SJCRH30 (cell line): ENCODE measurements around the gene FAM168A. TPM values are rescaled to one million over a fixed set of nuclear protein-coding genes. Genes with fewer than 3 reads are reported as not detected.

ENCODE experiments used
- DNase-seq, 2 experiments: peaks; one replicate each; pipeline ENCODE4 v3.0.0-alpha.2; 2015 to 2020
- H3K27ac ChIP-seq: fragments of 250-450 bp; sonication (Bioruptor Pico); 2 replicates; pipeline ENCODE4 v1.5.1; 2020; ENCODE audit warnings: mild to moderate bottlenecking, moderate library complexity
- H3K27me3 ChIP-seq: fragments of 250-450 bp; sonication (Bioruptor Pico); 2 replicates; pipeline ENCODE4 v1.5.1; 2020; ENCODE audit warnings: mild to moderate bottlenecking, moderate library complexity
- H3K36me3 ChIP-seq: fragments of 250-450 bp; sonication (Bioruptor Pico); 2 replicates; pipeline ENCODE4 v1.5.1; 2020; ENCODE audit warnings: mild to moderate bottlenecking, moderate library complexity
- H3K4me1 ChIP-seq: fragments of 250-450 bp; sonication (Bioruptor Pico); 2 replicates; pipeline ENCODE4 v1.5.1; 2020; ENCODE audit warnings: mild to moderate bottlenecking, moderate library complexity
- H3K4me3 ChIP-seq: fragments of 250-450 bp; sonication (Bioruptor Pico); 2 replicates; pipeline ENCODE4 v1.5.1; 2020; ENCODE audit warnings: mild to moderate bottlenecking, moderate library complexity
- H3K9me3 ChIP-seq: fragments of 250-450 bp; sonication (Bioruptor Pico); replicated peaks from 2 replicates; pipeline ENCODE4 v1.5.1; 2020; ENCODE audit warnings: mild to moderate bottlenecking, moderate library complexity
- total RNA-seq: library from RNA; depleted of rRNA; stranded (reverse); fragments of >200 nt; shearing (Covaris generic); gene quantifications from 2 replicates; pipeline ENCODE4 v1.2.3, GENCODE V29; 2014

FAM168A gene
- total RNA-seq, 1 experiment from 2014 or later: 32.8 TPM

GRCh38 chr11:73366953-73367352 lies 231.0 kb downstream of the FAM168A start:
- no peaks in the 10 kb centered on the region for H3K9me3 ChIP-seq
- no peak overlapping the region for H3K27ac ChIP-seq
- no peak overlapping the region for H3K4me3 ChIP-seq
- H3K36me3 ChIP-seq: no peaks in the 10 kb centered on the region
- no peak for DNase-seq
- no peaks in the 10 kb centered on the region for H3K27me3 ChIP-seq
- H3K4me1 ChIP-seq: no peaks in the 10 kb centered on the region

GRCh38 chr11:73366265-73366610 lies 231.7 kb downstream of the FAM168A start:
- no peak for DNase-seq
- Histone ChIP-seq H3K9me3 (no peaks in the 10 kb centered on the region), H3K27ac (no peak overlapping the region), H3K4me3 (no peak overlapping the region), H3K27me3 (no peaks in the 10 kb centered on the region), H3K36me3 (0 out of 2 replicates have a peak, but pooled peaks cover 3% of the 10 kb centered on the region), H3K4me1 (no peaks in the 10 kb centered on the region)

- Histone ChIP-seq H3K4me1 (no peaks in the 10 kb centered on the region), H3K9me3 (no peaks in the 10 kb centered on the region), H3K4me3 (no peak overlapping the region), H3K27ac (no peak overlapping the region), H3K36me3 (0 out of 2 replicates have a peak, but pooled peaks cover 5% of the 10 kb centered on the region), H3K27me3 (no peaks in the 10 kb centered on the region)
- DNase-seq: no peak
Observed at GRCh38 chr11:73365352-73366264, 232.3 kb downstream of the FAM168A start.

- 0 out of 2 replicates have a peak, but pooled peaks cover 5% of the 10 kb centered on the region for H3K36me3 ChIP-seq
- no peak for DNase-seq
- no peaks in the 10 kb centered on the region for H3K27me3 ChIP-seq
- no peak overlapping the region for H3K27ac ChIP-seq
- H3K9me3 ChIP-seq: no peaks in the 10 kb centered on the region
- no peaks in the 10 kb centered on the region for H3K4me1 ChIP-seq
- no peak overlapping the region for H3K4me3 ChIP-seq
Observed at GRCh38 chr11:73363147-73363546, 234.8 kb downstream of the FAM168A start.

- Histone ChIP-seq H3K4me1 (no peaks in the 10 kb centered on the region), H3K4me3 (no peak overlapping the region), H3K27me3 (no peaks in the 10 kb centered on the region), H3K27ac (no peak overlapping the region), H3K36me3 (0 out of 2 replicates have a peak, but pooled peaks cover 5% of the 10 kb centered on the region), H3K9me3 (no peaks in the 10 kb centered on the region)
- DNase-seq: no peak
Observed at GRCh38 chr11:73361953-73362776, 235.7 kb downstream of the FAM168A start.

- Histone ChIP-seq H3K9me3 (no peaks in the 10 kb centered on the region), H3K36me3 (0 out of 2 replicates have a peak, but pooled peaks cover 5% of the 10 kb centered on the region), H3K4me3 (no peak overlapping the region), H3K27ac (no peak overlapping the region), H3K27me3 (no peaks in the 10 kb centered on the region), H3K4me1 (no peaks in the 10 kb centered on the region)
- no peak for DNase-seq
Observed at GRCh38 chr11:73360743-73361369, 237.1 kb downstream of the FAM168A start.

GRCh38 chr11:73359930-73360742 lies 237.8 kb downstream of the FAM168A start:
- H3K36me3 ChIP-seq: 0 out of 2 replicates have a peak, but pooled peaks cover 5% of the 10 kb centered on the region
- no peaks in the 10 kb centered on the region for H3K4me1 ChIP-seq
- no peaks in the 10 kb centered on the region for H3K9me3 ChIP-seq
- H3K27me3 ChIP-seq: no peaks in the 10 kb centered on the region
- DNase-seq: peak; percentile 65 to 71
- no peak overlapping the region for H3K4me3 ChIP-seq
- no peak overlapping the region for H3K27ac ChIP-seq

GRCh38 chr11:73359341-73359740 lies 238.6 kb downstream of the FAM168A start:
- H3K36me3 ChIP-seq: 0 out of 2 replicates have a peak, but pooled peaks cover 5% of the 10 kb centered on the region
- no peaks in the 10 kb centered on the region for H3K9me3 ChIP-seq
- DNase-seq: no peak
- no peaks in the 10 kb centered on the region for H3K27me3 ChIP-seq
- no peaks in the 10 kb centered on the region for H3K4me1 ChIP-seq
- H3K27ac ChIP-seq: no peak overlapping the region
- H3K4me3 ChIP-seq: no peak overlapping the region

- no peak for DNase-seq
- 0 out of 2 replicates have a peak, but pooled peaks cover 5% of the 10 kb centered on the region for H3K36me3 ChIP-seq
- no peaks in the 10 kb centered on the region for H3K9me3 ChIP-seq
- H3K4me1 ChIP-seq: no peaks in the 10 kb centered on the region
- H3K27ac ChIP-seq: no peak overlapping the region
- no peaks in the 10 kb centered on the region for H3K27me3 ChIP-seq
- no peak overlapping the region for H3K4me3 ChIP-seq
Observed at GRCh38 chr11:73358071-73358470, 239.8 kb downstream of the FAM168A start.

GRCh38 chr11:73356979-73357860 lies 240.7 kb downstream of the FAM168A start:
- Histone ChIP-seq H3K4me1 (no peaks in the 10 kb centered on the region), H3K4me3 (no peak overlapping the region), H3K27ac (no peak overlapping the region), H3K36me3 (0 out of 2 replicates have a peak, but pooled peaks cover 5% of the 10 kb centered on the region), H3K9me3 (no peaks in the 10 kb centered on the region), H3K27me3 (no peaks in the 10 kb centered on the region)
- DNase-seq: no peak

- Histone ChIP-seq H3K4me1 (no peaks in the 10 kb centered on the region), H3K36me3 (no peaks in the 10 kb centered on the region), H3K27me3 (no peaks in the 10 kb centered on the region), H3K9me3 (no peaks in the 10 kb centered on the region), H3K4me3 (no peak overlapping the region), H3K27ac (no peak overlapping the region)
- DNase-seq: no peak
Observed at GRCh38 chr11:73355109-73355508, 242.8 kb downstream of the FAM168A start.

GRCh38 chr11:73353422-73353821 lies 244.5 kb downstream of the FAM168A start:
- no peak overlapping the region for H3K27ac ChIP-seq
- DNase-seq: no peak
- H3K4me3 ChIP-seq: no peak overlapping the region
- H3K27me3 ChIP-seq: no peaks in the 10 kb centered on the region
- no peaks in the 10 kb centered on the region for H3K36me3 ChIP-seq
- H3K9me3 ChIP-seq: no peaks in the 10 kb centered on the region
- no peaks in the 10 kb centered on the region for H3K4me1 ChIP-seq

GRCh38 chr11:73350908-73351636 lies 246.8 kb downstream of the FAM168A start:
- Histone ChIP-seq H3K4me1 (no peaks in the 10 kb centered on the region), H3K27me3 (no peaks in the 10 kb centered on the region), H3K9me3 (no peaks in the 10 kb centered on the region), H3K36me3 (no peaks in the 10 kb centered on the region), H3K4me3 (no peak overlapping the region), H3K27ac (no peak overlapping the region)
- DNase-seq: peak; percentile 24 to 75
